WTC11 (cell line): ENCODE results near the gene PRKCQ. TPM values are rescaled to one million over a fixed set of nuclear protein-coding genes. Genes with fewer than 3 reads are reported as not detected.

Source experiments
- ATAC-seq: fragments of 200-7000 bp; cut with Tn5 transposase; 2 replicates; pipeline ENCODE4 v1.10.0; 2021; ENCODE audit warnings: mild to moderate bottlenecking, moderate library complexity
- CTCF ChIA-PET: fragments of 300-600 bp; sonication (Branson Sonifier 250); formaldehyde crosslinking; loops from one replicate; lab custom pipeline; 2021; ENCODE audit warnings: antibody characterized with exemption; lab: Charles Lee
- POLR2A ChIA-PET: fragments of 350-600 bp; sonication (Branson Sonifier 250); formaldehyde crosslinking; loops from one replicate; lab custom pipeline; 2021; ENCODE audit warnings: antibody characterized with exemption; lab: Charles Lee
- DNase-seq: peaks from one replicate; pipeline ENCODE4 v3.0.0; 2021; ENCODE audit warnings: low spot score
- H3K27ac Mint-ChIP-seq: 2 replicates; pipeline ENCODE4 v1.8.0; 2021; ENCODE audit warnings: mixed read lengths
- H3K27me3 Mint-ChIP-seq: 2 replicates; pipeline ENCODE4 v1.8.0; 2021; ENCODE audit warnings: low read depth, mild to moderate bottlenecking, moderate library complexity, mixed read lengths
- H3K36me3 Mint-ChIP-seq: 2 replicates; pipeline ENCODE4 v1.8.0; 2021; ENCODE audit warnings: mixed read lengths
- H3K4me1 Mint-ChIP-seq: 2 replicates; pipeline ENCODE4 v1.8.0; 2022; ENCODE audit warnings: mixed read lengths
- H3K4me3 Mint-ChIP-seq: 2 replicates; pipeline ENCODE4 v1.8.0; 2021; ENCODE audit warnings: mild to moderate bottlenecking, moderate library complexity, mixed read lengths
- H3K9me3 Mint-ChIP-seq: 2 replicates; pipeline ENCODE4 v1.8.0; 2021; ENCODE audit warnings: mixed read lengths
- ESRRA ChIP-seq: sonication (generic); formaldehyde crosslinking; IDR thresholded peaks from 2 replicates; pipeline ENCODE4 v1.8.1; 2022; ENCODE audit warnings: mild to moderate bottlenecking, missing genetic modification reagents, borderline replicate concordance
- ETV6 ChIP-seq: sonication (generic); formaldehyde crosslinking; IDR thresholded peaks from 2 replicates; pipeline ENCODE4 v1.8.1; 2022; ENCODE audit warnings: mild to moderate bottlenecking, missing genetic modification reagents
- FOXK1 ChIP-seq: sonication (generic); formaldehyde crosslinking; IDR thresholded peaks from 2 replicates; pipeline ENCODE4 v1.8.0; 2022; ENCODE audit warnings: mild to moderate bottlenecking, moderate library complexity, missing genetic modification reagents
- MXD4 ChIP-seq: fragments of 250-450 bp; sonication (Bioruptor Pico); IDR thresholded peaks from 2 replicates; pipeline ENCODE4 v1.8.0; 2021; ENCODE audit warnings: mild to moderate bottlenecking, moderate library complexity, borderline replicate concordance
- OVOL2 ChIP-seq: fragments of 250-450 bp; sonication (Bioruptor Pico); IDR thresholded peaks from 2 replicates; pipeline ENCODE4 v1.9.0; 2021; ENCODE audit warnings: mild to moderate bottlenecking, borderline replicate concordance
- RELA ChIP-seq: sonication (generic); formaldehyde crosslinking; IDR thresholded peaks from 2 replicates; pipeline ENCODE4 v1.8.1; 2022; ENCODE audit warnings: missing genetic modification reagents, mild to moderate bottlenecking, borderline replicate concordance
- SMAD4 ChIP-seq: sonication (generic); formaldehyde crosslinking; IDR thresholded peaks from 2 replicates; pipeline ENCODE4 v1.8.0; 2022; ENCODE audit warnings: mild to moderate bottlenecking, missing genetic modification reagents
- ZNF232 ChIP-seq: sonication (generic); formaldehyde crosslinking; IDR thresholded peaks from 2 replicates; pipeline ENCODE4 v1.8.0; 2022; ENCODE audit warnings: mild to moderate bottlenecking, missing genetic modification reagents
- ZNF671 ChIP-seq: fragments of 250-450 bp; sonication (Bioruptor Pico); IDR thresholded peaks from 2 replicates; pipeline ENCODE4 v1.8.0; 2021; ENCODE audit warnings: mild to moderate bottlenecking
- total RNA-seq: library from RNA; stranded (reverse); gene quantifications from 3 replicates; pipeline ENCODE4 v1.2.3, GENCODE V29; 2021
- TF ChIP-seq, protein P1 (sequence below): sonication (generic); formaldehyde crosslinking; IDR thresholded peaks from 2 replicates; pipeline ENCODE4 v1.8.1; 2023; ENCODE audit warnings: mild to moderate bottlenecking, missing genetic modification reagents, borderline replicate concordance
- TF ChIP-seq, protein P2 (sequence below): sonication (generic); formaldehyde crosslinking; IDR thresholded peaks from 2 replicates; pipeline ENCODE4 v1.8.1; 2022; ENCODE audit warnings: low read depth, missing genetic modification reagents, borderline replicate concordance
- TF ChIP-seq, protein P3 (sequence below): fragments of 250-450 bp; sonication (Bioruptor Pico); IDR thresholded peaks from 2 replicates; pipeline ENCODE4 v1.9.0; 2021; ENCODE audit warnings: mild to moderate bottlenecking
- TF ChIP-seq, protein P4 (sequence below): sonication (generic); formaldehyde crosslinking; IDR thresholded peaks from 2 replicates; pipeline ENCODE4 v1.8.0; 2022; ENCODE audit warnings: mild to moderate bottlenecking, missing genetic modification reagents
- TF ChIP-seq, protein P5 (sequence below): sonication (generic); formaldehyde crosslinking; IDR thresholded peaks from 2 replicates; pipeline ENCODE4 v1.8.1; 2023; ENCODE audit warnings: mild to moderate bottlenecking, moderate library complexity, missing genetic modification reagents

The PRKCQ gene
- total RNA-seq, 1 experiment from 2014 or later, result 8.7 TPM

DNA sequence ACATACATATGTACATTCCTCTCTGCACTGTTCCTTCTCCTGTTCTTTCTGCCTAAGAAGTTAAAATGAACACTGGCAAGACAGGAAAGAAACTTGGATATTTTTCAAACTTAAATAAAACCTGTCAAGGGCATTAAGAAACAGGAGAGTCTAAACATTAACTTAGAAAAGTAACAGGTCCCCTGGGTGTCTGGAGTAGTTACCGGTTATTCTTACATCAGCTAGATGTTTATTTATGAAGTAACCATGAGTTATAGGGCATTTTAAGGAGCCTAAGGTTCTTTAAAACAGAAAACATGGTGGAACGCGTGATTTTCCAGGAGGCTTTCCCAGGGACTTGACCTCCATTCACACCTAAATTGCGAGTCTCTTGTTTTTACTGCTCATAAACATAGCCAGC is 148.2 kb downstream of the PRKCQ start (continued):
- TF ChIP-seq, protein P1, sequence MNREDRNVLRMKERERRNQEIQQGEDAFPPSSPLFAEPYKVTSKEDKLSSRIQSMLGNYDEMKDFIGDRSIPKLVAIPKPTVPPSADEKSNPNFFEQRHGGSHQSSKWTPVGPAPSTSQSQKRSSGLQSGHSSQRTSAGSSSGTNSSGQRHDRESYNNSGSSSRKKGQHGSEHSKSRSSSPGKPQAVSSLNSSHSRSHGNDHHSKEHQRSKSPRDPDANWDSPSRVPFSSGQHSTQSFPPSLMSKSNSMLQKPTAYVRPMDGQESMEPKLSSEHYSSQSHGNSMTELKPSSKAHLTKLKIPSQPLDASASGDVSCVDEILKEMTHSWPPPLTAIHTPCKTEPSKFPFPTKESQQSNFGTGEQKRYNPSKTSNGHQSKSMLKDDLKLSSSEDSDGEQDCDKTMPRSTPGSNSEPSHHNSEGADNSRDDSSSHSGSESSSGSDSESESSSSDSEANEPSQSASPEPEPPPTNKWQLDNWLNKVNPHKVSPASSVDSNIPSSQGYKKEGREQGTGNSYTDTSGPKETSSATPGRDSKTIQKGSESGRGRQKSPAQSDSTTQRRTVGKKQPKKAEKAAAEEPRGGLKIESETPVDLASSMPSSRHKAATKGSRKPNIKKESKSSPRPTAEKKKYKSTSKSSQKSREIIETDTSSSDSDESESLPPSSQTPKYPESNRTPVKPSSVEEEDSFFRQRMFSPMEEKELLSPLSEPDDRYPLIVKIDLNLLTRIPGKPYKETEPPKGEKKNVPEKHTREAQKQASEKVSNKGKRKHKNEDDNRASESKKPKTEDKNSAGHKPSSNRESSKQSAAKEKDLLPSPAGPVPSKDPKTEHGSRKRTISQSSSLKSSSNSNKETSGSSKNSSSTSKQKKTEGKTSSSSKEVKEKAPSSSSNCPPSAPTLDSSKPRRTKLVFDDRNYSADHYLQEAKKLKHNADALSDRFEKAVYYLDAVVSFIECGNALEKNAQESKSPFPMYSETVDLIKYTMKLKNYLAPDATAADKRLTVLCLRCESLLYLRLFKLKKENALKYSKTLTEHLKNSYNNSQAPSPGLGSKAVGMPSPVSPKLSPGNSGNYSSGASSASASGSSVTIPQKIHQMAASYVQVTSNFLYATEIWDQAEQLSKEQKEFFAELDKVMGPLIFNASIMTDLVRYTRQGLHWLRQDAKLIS, result no peak
- TF ChIP-seq, protein P2, sequence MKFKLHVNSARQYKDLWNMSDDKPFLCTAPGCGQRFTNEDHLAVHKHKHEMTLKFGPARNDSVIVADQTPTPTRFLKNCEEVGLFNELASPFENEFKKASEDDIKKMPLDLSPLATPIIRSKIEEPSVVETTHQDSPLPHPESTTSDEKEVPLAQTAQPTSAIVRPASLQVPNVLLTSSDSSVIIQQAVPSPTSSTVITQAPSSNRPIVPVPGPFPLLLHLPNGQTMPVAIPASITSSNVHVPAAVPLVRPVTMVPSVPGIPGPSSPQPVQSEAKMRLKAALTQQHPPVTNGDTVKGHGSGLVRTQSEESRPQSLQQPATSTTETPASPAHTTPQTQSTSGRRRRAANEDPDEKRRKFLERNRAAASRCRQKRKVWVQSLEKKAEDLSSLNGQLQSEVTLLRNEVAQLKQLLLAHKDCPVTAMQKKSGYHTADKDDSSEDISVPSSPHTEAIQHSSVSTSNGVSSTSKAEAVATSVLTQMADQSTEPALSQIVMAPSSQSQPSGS (CRISPR knock-in tag), result no peak
- TF ChIP-seq, protein P3, sequence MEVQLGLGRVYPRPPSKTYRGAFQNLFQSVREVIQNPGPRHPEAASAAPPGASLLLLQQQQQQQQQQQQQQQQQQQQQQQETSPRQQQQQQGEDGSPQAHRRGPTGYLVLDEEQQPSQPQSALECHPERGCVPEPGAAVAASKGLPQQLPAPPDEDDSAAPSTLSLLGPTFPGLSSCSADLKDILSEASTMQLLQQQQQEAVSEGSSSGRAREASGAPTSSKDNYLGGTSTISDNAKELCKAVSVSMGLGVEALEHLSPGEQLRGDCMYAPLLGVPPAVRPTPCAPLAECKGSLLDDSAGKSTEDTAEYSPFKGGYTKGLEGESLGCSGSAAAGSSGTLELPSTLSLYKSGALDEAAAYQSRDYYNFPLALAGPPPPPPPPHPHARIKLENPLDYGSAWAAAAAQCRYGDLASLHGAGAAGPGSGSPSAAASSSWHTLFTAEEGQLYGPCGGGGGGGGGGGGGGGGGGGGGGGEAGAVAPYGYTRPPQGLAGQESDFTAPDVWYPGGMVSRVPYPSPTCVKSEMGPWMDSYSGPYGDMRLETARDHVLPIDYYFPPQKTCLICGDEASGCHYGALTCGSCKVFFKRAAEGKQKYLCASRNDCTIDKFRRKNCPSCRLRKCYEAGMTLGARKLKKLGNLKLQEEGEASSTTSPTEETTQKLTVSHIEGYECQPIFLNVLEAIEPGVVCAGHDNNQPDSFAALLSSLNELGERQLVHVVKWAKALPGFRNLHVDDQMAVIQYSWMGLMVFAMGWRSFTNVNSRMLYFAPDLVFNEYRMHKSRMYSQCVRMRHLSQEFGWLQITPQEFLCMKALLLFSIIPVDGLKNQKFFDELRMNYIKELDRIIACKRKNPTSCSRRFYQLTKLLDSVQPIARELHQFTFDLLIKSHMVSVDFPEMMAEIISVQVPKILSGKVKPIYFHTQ (CRISPR knock-in tag), result no peak
- TF ChIP-seq RELA (CRISPR knock-in tag) (no peak), ZNF671 (CRISPR knock-in tag) (no peak)

DNA sequence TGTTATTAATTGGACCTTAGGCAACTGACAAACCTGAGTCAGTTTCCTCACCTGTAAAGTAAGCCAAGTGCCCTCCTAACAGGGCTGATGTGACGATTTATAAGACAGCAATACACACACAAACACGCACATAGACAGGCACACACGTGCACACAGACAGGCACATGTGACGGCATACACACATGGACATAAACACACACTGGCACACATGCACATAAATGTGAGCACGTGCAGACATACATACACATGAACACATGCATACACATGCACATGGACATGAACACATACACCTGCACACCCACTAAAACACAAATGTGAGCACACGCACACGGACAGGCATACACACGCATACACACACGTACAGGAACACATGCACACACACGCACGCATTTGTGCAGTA is 148.9 kb downstream of the PRKCQ start:
- ATAC-seq (no peak), DNase-seq (no peak)
- Mint-ChIP-seq H3K27me3 (no peaks in the 10 kb centered on the region), H3K4me1 (no peaks in the 10 kb centered on the region), H3K36me3 (no peaks in the 10 kb centered on the region; the same call in 1 of the 2 replicates), H3K9me3 (no peaks in the 10 kb centered on the region), H3K4me3 (no peak overlapping the region), H3K27ac (no peak overlapping the region)
- POLR2A ChIA-PET, result no interaction called here
- CTCF ChIA-PET, result interaction anchor here (1.5 kb wide), 1 partner anchor 15 kb away, joined by 3 read pairs; no protein-coding TSS in a partner anchor
- TF ChIP-seq SMAD4 (CRISPR knock-in tag), result no peak
- TF ChIP-seq FOXK1 (CRISPR knock-in tag), result no peak
- no peak for TF ChIP-seq MXD4 (CRISPR knock-in tag)
- no peak for TF ChIP-seq OVOL2 (CRISPR knock-in tag)
- no peak for TF ChIP-seq ZNF232 (CRISPR knock-in tag)
- TF ChIP-seq ESRRA (CRISPR knock-in tag), result no peak
- TF ChIP-seq, protein P4, sequence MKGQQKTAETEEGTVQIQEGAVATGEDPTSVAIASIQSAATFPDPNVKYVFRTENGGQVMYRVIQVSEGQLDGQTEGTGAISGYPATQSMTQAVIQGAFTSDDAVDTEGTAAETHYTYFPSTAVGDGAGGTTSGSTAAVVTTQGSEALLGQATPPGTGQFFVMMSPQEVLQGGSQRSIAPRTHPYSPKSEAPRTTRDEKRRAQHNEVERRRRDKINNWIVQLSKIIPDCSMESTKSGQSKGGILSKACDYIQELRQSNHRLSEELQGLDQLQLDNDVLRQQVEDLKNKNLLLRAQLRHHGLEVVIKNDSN, result no peak
- TF ChIP-seq, protein P5, sequence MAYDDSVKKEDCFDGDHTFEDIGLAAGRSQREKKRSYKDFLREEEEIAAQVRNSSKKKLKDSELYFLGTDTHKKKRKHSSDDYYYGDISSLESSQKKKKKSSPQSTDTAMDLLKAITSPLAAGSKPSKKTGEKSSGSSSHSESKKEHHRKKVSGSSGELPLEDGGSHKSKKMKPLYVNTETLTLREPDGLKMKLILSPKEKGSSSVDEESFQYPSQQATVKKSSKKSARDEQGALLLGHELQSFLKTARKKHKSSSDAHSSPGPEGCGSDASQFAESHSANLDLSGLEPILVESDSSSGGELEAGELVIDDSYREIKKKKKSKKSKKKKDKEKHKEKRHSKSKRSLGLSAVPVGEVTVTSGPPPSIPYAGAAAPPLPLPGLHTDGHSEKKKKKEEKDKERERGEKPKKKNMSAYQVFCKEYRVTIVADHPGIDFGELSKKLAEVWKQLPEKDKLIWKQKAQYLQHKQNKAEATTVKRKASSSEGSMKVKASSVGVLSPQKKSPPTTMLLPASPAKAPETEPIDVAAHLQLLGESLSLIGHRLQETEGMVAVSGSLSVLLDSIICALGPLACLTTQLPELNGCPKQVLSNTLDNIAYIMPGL (CRISPR knock-in tag), result no peak
- TF ChIP-seq ETV6 (CRISPR knock-in tag), result no peak
